Measurements from ENCODE around the gene ACAA2. TPM values are rescaled to one million over a fixed set of nuclear protein-coding genes. Genes with fewer than 3 reads are reported as not detected.

The ACAA2 gene
- total RNA-seq, 4 donors from 2014 or later = 27.0 to 72.7 (median 35.0) TPM

DNA sequence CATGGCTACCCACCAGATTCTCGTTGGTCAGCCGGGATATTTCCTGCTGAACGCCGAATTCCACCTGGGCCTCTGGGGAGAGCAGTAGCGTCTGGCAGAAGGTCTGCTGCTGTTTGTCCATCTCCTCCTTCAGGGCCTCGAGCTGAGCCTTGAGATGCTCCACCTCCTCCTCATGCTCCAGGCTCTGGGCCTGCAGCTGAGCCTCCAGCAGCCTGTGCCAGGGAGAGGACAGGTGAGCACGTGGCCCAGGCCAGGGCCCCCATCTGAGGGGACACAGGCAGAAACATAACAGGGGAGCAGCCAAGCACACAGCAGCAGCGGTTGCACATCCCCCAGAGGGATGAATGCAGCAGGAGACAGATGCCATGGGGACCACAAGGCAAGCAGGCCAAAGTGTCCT is 40.1 kb upstream of the ACAA2 start:
- no peak overlapping the region for H3K4me3 ChIP-seq (ENCODE audit: low read depth, poor library complexity, severe bottlenecking)
- TF ChIP-seq POLR2A (IDR thresholded peaks at IDR 0.05) = no peak
- TF ChIP-seq, protein P1, sequence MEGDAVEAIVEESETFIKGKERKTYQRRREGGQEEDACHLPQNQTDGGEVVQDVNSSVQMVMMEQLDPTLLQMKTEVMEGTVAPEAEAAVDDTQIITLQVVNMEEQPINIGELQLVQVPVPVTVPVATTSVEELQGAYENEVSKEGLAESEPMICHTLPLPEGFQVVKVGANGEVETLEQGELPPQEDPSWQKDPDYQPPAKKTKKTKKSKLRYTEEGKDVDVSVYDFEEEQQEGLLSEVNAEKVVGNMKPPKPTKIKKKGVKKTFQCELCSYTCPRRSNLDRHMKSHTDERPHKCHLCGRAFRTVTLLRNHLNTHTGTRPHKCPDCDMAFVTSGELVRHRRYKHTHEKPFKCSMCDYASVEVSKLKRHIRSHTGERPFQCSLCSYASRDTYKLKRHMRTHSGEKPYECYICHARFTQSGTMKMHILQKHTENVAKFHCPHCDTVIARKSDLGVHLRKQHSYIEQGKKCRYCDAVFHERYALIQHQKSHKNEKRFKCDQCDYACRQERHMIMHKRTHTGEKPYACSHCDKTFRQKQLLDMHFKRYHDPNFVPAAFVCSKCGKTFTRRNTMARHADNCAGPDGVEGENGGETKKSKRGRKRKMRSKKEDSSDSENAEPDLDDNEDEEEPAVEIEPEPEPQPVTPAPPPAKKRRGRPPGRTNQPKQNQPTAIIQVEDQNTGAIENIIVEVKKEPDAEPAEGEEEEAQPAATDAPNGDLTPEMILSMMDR (IDR thresholded peaks at IDR 0.05) = no peak
- WGBS, 2 donors = 90% methylated on average over 8 of the region's 8 CpGs
- intact Hi-C loops (cut with DNase I; ENCODE audit: low total_unique reads) = loop anchor here (5.0 kb wide), 1 partner anchor 291 kb away; the partner anchor contains the start of gene LIPG
- peak in 1 of 2 donors; percentile 83 for DNase-seq (ENCODE audit: low spot score in 2 of 2)

DNA sequence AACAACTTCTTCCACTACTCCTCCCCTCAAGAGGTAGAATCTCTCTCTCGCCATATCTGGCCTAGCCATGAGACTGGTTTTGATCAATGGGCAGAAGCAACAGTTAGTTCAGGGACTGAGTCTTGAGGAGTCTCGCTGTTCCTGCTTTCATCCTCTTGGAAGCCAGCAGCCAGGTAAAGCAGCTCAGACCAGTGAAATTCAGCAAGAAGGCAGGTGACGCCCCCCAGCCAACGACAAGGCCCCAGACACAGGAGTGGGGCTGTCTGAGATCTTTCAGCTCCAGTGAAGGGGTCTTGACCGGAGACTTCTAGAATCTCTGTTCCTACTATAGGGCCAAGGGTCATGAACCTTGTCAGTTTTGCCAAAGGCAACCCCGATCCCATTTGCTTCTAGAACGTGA is 39.7 kb upstream of the ACAA2 start:
- WGBS, 2 donors = 81 to 90% methylated on average over 7 of the region's 7 CpGs
- DNase-seq (ENCODE audit: low spot score in 2 of 2) = peak in 1 of 2 donors; percentile 26
- intact Hi-C loops (cut with DNase I; ENCODE audit: low total_unique reads) = loop anchor here (5.0 kb wide), 1 partner anchor 291 kb away; the partner anchor contains the start of gene LIPG
- TF ChIP-seq, protein P1 (IDR thresholded peaks at IDR 0.05) = no peak
- no peak for TF ChIP-seq POLR2A (IDR thresholded peaks at IDR 0.05)
- no peak overlapping the region for H3K4me3 ChIP-seq (ENCODE audit: low read depth, poor library complexity, severe bottlenecking)

DNA sequence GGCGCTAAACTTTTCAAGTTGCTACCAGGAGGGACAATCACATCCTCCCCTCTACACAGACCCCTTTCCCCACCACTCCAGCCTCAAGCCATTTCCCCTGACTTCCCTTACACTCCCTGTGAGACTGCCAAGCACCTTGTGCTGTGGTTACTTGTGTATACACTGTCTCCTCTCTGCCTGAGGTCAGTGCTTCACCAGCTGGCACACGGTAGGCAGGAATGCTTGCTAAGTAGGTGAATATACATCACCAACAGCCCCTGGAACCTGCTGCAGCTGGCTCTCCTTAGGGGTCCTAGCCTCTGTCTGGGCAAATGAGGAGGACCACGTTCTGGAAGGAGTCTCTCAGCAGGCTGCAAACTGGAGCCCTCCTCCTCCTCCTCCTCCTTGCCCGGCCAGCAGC is 38.3 kb upstream of the ACAA2 start:
- intact Hi-C loops (cut with DNase I; ENCODE audit: low total_unique reads) = loop anchor here (5.0 kb wide), 1 partner anchor 289 kb away; the partner anchor contains the start of gene LIPG
- peak in 1 of 2 donors; percentile 32 for DNase-seq (ENCODE audit: low spot score in 2 of 2)
- H3K4me3 ChIP-seq (ENCODE audit: low read depth, poor library complexity, severe bottlenecking) = no peak overlapping the region
- WGBS, 2 donors = 73 to 87% methylated on average over 4 of the region's 4 CpGs
- TF ChIP-seq, protein P1 (IDR thresholded peaks at IDR 0.05) = no peak
- no peak for TF ChIP-seq POLR2A (IDR thresholded peaks at IDR 0.05)

DNA sequence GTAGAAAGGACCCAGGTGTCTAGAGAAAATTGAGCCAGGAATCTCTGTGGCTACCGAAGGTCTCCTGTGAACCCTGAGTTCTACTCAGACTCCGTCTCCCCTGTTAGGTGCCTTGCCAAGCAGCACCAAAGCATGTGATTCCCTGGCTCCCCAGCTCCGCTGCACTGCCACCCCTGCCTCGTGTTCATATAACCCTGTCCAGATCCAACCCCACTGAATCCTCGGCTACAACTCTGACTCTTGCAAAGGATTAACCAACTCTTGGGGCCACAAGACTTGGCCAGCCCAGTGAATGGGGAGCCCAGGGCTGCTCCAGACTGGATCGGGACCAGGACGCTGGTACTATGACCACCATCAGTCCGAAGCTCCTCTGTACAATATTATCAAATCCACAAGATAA is 37.3 kb upstream of the ACAA2 start:
- no peak overlapping the region for H3K4me3 ChIP-seq (ENCODE audit: low read depth, poor library complexity, severe bottlenecking)
- no peak for DNase-seq (ENCODE audit: low spot score in 2 of 2)
- TF ChIP-seq POLR2A (IDR thresholded peaks at IDR 0.05) = no peak
- TF ChIP-seq, protein P1 (IDR thresholded peaks at IDR 0.05) = no peak
- 94 to 95% methylated on average over 8 of the region's 8 CpGs for WGBS, 2 donors
- intact Hi-C loops (cut with DNase I; ENCODE audit: low total_unique reads) = loop anchor here (5.0 kb wide), 1 partner anchor 288 kb away; the partner anchor contains the start of gene LIPG

DNA sequence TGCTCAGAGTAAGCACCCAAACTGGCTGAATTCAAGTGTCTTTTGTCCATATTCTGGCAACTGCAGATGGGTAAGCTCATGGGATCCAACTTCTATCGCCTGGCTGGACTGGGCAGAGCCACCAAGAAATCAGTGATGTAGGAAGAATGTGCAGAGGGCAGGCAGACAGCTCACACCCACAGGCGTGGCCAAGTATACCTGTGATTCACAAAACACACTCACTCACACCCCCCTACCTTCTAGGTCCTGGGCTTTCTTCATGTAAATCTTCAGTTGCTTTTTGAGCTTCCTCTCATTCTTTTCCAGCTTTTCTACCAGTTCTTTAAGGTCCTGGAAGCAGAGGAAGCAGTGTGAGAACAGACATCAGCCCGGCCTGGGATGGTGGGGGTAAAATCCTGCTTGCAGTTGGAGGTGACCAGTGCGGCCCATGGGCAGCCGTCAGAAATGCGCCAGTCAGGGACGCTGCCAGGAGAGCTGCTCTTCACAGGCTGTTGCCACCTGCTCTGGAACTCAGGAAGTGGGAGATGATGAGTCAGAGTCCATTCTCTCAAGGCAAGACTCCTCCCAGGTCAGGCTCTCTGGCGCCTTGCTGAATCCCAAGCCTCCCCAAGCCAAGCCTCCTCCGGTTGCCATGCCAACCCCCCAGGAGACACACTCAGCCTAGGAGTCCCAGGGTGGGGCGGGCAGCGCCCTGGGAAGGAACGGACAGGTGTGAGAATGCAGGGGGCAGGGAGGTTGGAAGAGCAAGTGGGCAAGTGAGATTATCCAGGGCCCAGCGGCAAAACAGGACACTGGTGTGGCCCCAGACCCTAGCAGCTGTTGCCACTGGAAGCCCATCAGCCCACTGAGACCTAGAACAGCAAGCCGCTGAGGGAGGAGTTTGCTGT is 36.2 kb upstream of the ACAA2 start:
- no peak for TF ChIP-seq POLR2A (IDR thresholded peaks at IDR 0.05)
- TF ChIP-seq, protein P1 (IDR thresholded peaks at IDR 0.05) = no peak
- WGBS, 2 donors = 49 to 51% methylated on average over 14 of the region's 14 CpGs
- H3K4me3 ChIP-seq (ENCODE audit: low read depth, poor library complexity, severe bottlenecking) = no peak overlapping the region
- no peak for DNase-seq (ENCODE audit: low spot score in 2 of 2)
- intact Hi-C loops (cut with DNase I; ENCODE audit: low total_unique reads) = loop anchor here (5.0 kb wide), 1 partner anchor 287 kb away; the partner anchor contains the start of gene LIPG
